WTC11 (cell line): Measurements from ENCODE around the gene N4BP2L1.

Experiments
- CTCF ChIP-seq: fragments of 200-600 bp; IDR thresholded peaks from 2 replicates; pipeline ENCODE4 v1.8.0; 2022; ENCODE audit warnings: antibody characterized with exemption
- NR2C2 ChIP-seq: sonication (generic); formaldehyde crosslinking; IDR thresholded peaks from 2 replicates; pipeline ENCODE4 v1.8.0; 2022; ENCODE audit warnings: mild to moderate bottlenecking, missing genetic modification reagents
- RELA ChIP-seq: sonication (generic); formaldehyde crosslinking; IDR thresholded peaks from 2 replicates; pipeline ENCODE4 v1.8.1; 2022; ENCODE audit warnings: missing genetic modification reagents, mild to moderate bottlenecking, borderline replicate concordance
- TCF7 ChIP-seq: sonication (generic); formaldehyde crosslinking; IDR thresholded peaks from 2 replicates; pipeline ENCODE4 v1.8.0; 2022; ENCODE audit warnings: mild to moderate bottlenecking, low read depth, missing genetic modification reagents, moderate library complexity
- TEAD4 ChIP-seq: sonication (generic); formaldehyde crosslinking; IDR thresholded peaks from 2 replicates; pipeline ENCODE4 v1.8.0; 2022; ENCODE audit warnings: mild to moderate bottlenecking, missing genetic modification reagents

- TF ChIP-seq NR2C2 (CRISPR knock-in tag) (no peak), CTCF (no peak), TEAD4 (CRISPR knock-in tag) (no peak), RELA (no peak), TCF7 (CRISPR knock-in tag) (no peak)
Measured at GRCh38 chr13:32390484-32390883, 37.4 kb downstream of the N4BP2L1 start.
